ENCODE measurements around the gene CX3CL1.

- TF ChIP-seq CTCF (IDR thresholded peaks at IDR 0.05) (no peak), POLR2A (IDR thresholded peaks at IDR 0.05) (no peak)
These were observed 16.3 kb upstream of the CX3CL1 start for GRCh38 chr16:57355898-57356414.

Data from uterus (tissue), 2 donors.